Effector memory CD4-positive, alpha-beta T cell (primary cell): ENCODE data around the gene PTPRN2.
"Not testable (repeated sequence)": the region's sequence is repeated elsewhere in the genome, so short reads cannot be mapped to it uniquely, and the experiment has no call there.

Experiments
- DNase-seq, 3 donors: peaks; one replicate each; pipeline ENCODE4 v3.0.0-alpha.2; 2020
- H3K27ac ChIP-seq: 2 replicates; pipeline ENCODE4 v1.7.0; 2013; ENCODE audit warnings: mild to moderate bottlenecking, low read length, moderate library complexity; ENCODE audit not compliant: insufficient read depth, poor library complexity, severe bottlenecking
- H3K27me3 ChIP-seq: replicated peaks from 2 replicates; pipeline ENCODE4 v1.7.0; 2013; ENCODE audit warnings: mild to moderate bottlenecking, low read length; ENCODE audit not compliant: insufficient read depth, control insufficient read depth, poor library complexity, severe bottlenecking
- H3K36me3 ChIP-seq: 2 replicates; pipeline ENCODE4 v1.7.0; 2013; ENCODE audit warnings: mild to moderate bottlenecking, low read length, moderate library complexity; ENCODE audit not compliant: control insufficient read depth, insufficient read depth
- H3K4me1 ChIP-seq: 2 replicates; pipeline ENCODE4 v1.7.0; 2013; ENCODE audit warnings: low read length, mild to moderate bottlenecking; ENCODE audit not compliant: control insufficient read depth, insufficient read depth, poor library complexity, severe bottlenecking
- H3K4me3 ChIP-seq: 2 replicates; pipeline ENCODE4 v1.7.0; 2013; ENCODE audit warnings: low read length, low read depth, mild to moderate bottlenecking; ENCODE audit not compliant: insufficient read depth, poor library complexity, severe bottlenecking
- H3K9me3 ChIP-seq: 2 replicates; pipeline ENCODE4 v1.7.0; 2013; ENCODE audit warnings: mild to moderate bottlenecking, low read length, moderate library complexity; ENCODE audit not compliant: control insufficient read depth

Gene PTPRN2

DNA sequence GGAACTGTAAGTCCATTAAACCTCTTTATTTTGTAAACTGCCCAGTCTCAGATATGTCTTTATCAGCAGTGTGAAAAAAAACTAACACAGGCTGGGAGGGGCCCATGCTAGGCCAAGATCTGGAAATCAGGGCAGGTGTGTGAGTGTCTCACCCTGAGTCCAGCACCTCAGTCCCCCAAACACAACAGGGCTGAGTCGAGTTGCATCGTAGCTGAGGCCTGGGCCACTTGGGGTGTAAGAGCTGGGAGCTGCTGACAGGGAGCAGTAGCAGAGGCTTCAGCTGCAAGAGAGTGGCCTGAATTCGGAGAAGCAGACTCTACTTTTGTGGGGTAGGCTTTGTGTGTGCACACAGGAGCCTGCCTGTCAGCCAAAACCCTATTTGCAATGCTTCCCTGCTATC lies 553.1 kb downstream of the PTPRN2 start:
- Histone ChIP-seq H3K27me3 (no peaks in the 10 kb centered on the region), H3K4me1 (no peaks in the 10 kb centered on the region), H3K4me3 (no peak overlapping the region), H3K36me3 (no peaks in the 10 kb centered on the region), H3K9me3 (no peaks in the 10 kb centered on the region), H3K27ac (no peak overlapping the region)
- no peak for DNase-seq

DNA sequence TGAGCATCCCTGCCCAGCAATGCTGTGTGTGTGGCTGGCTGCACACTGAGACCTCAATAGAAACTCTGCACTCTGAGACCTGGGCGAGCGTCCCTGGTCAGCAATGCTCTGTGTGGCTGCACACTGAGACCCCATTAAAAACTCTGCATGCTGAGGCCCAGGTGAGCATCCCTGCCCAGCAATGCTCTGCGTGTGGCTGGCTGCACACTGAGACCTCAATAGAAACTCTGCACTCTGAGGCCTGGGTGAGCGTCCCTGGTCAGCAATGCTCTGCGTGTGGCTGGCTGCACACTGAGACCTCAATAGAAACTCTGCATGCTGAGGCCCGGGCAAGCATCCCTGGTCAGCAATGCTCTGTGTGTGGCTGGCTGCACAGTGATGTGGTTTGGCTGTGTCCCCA lies 553.7 kb downstream of the PTPRN2 start:
- H3K4me1 ChIP-seq, DNase-seq, H3K36me3 ChIP-seq, H3K27ac ChIP-seq, H3K27me3 ChIP-seq, H3K4me3 ChIP-seq, H3K9me3 ChIP-seq: not testable (repeated sequence)

DNA sequence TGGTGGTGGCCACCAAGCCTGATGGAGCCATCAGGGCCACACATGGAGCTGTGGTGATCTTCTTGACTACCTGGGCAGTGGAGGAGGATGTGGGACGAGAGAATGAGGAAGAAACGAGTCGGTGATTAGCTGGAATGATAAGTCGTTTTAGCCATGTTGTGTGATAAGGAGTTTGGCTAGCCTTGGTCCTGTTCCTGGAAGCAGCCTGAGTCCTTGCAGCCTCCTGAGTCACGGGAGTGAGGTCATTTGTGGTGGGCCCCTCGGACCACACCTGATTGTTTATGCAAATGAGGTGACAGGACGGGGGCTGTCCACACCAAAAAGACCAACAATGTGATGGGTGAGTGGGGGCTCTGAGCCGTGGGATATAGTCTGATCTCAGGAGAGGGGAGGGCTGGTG lies 554.4 kb downstream of the PTPRN2 start:
- no peak for DNase-seq
- no peaks in the 10 kb centered on the region for H3K36me3 ChIP-seq
- no peaks in the 10 kb centered on the region for H3K9me3 ChIP-seq
- H3K27me3 ChIP-seq, result no peaks in the 10 kb centered on the region
- no peak overlapping the region for H3K27ac ChIP-seq
- H3K4me3 ChIP-seq, result no peak overlapping the region
- no peaks in the 10 kb centered on the region for H3K4me1 ChIP-seq

DNA sequence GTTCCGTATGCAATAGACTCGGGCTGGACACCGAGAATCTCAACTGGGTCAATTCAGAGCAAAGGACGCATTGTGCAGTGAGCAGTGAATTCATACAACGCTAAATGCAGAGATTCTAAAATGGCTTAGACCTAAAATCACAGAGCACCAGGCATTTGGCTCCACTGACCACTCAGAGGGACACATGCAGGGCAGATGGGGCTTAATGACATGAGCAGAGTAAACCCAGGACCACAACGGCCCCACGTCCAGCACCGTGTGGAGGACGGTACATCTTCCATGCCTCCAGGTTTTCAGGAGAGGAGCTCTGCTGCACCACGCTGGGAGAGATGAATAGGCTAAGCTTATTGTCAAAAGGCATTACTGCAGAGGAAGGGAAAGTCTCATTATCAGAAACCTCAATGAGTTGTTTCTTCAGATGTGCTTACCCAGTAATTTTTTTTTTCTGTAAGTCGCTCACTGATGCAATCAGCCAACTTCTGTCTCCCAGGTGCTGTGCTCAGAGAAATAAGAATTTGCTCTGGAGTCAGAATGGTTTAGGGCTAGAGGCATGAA lies 555.0 kb downstream of the PTPRN2 start:
- DNase-seq, result no peak
- Histone ChIP-seq H3K27me3 (no peaks in the 10 kb centered on the region), H3K4me1 (no peaks in the 10 kb centered on the region), H3K36me3 (no peaks in the 10 kb centered on the region), H3K27ac (no peak overlapping the region), H3K4me3 (no peak overlapping the region), H3K9me3 (no peaks in the 10 kb centered on the region)

DNA sequence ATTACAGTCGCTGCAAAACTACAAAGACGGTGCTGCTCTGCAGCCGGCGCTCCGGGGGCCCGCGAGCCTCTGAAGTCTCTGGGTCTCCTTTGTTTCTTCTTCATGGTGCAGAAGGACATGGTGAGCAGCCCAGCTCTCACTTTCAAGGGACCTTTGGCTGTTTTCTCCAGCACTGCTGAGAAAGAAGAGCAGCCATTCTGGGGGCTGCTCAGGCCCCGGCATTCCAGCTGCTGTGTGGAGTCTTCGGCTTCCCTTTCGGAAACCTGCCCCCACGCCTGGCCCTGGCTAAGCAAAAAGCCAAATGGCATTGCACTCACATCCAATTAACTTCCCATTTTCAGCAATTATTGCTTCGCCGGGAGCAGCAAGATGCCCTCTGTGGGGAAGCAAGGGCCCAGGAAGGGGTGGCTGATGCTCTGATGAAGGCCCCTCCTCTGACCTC lies 555.7 kb downstream of the PTPRN2 start:
- Histone ChIP-seq H3K4me1 (no peaks in the 10 kb centered on the region), H3K4me3 (no peak overlapping the region), H3K27ac (no peak overlapping the region), H3K36me3 (no peaks in the 10 kb centered on the region), H3K9me3 (no peaks in the 10 kb centered on the region), H3K27me3 (no peaks in the 10 kb centered on the region)
- DNase-seq, result no peak

DNA sequence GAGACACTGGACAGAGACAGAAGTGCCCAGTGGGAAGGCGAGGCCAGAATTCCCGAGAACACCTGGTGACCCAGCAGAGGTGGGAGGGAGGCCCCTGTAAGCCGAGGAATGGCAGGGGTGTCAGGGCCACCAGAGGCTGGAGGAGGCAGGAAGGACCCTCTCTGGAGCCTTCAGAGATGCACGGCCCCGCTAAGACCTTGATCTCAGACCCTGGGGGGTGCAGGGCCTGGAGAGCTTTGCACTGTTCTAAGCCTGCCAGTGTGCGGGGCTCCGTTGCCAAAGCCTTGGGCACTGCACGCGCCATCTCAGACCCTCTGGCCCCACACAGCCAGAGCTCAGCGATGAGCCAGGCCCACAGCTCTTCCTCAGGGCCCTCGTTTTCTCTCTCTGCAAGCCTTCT lies 557.1 kb downstream of the PTPRN2 start:
- Histone ChIP-seq H3K9me3 (no peaks in the 10 kb centered on the region), H3K4me1 (no peaks in the 10 kb centered on the region), H3K4me3 (no peak overlapping the region), H3K27me3 (no peaks in the 10 kb centered on the region), H3K27ac (no peak overlapping the region), H3K36me3 (no peaks in the 10 kb centered on the region)
- no peak for DNase-seq

DNA sequence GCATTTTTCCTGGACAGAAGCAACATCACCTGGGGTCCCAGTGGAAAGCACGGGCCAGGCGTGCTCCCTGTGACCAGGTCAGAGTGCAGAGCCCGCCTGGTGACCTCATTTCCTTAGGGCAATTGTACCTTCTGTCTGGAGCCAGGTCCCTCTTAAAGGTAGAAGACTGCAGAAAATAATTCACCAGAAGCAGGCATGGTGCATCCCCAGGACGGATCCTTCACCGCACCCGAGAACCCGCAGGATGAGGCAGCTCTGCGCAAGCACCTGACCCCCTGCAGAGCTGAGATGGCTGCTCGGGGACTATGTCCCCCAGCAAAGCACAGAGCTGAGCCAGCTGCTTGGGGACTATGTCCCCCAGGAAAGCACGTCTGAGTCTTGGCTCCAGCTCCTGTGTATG lies 557.6 kb downstream of the PTPRN2 start:
- Histone ChIP-seq H3K4me3 (no peak overlapping the region), H3K9me3 (no peaks in the 10 kb centered on the region), H3K27me3 (no peaks in the 10 kb centered on the region), H3K4me1 (no peaks in the 10 kb centered on the region), H3K36me3 (no peaks in the 10 kb centered on the region), H3K27ac (no peak overlapping the region)
- DNase-seq, result no peak

DNA sequence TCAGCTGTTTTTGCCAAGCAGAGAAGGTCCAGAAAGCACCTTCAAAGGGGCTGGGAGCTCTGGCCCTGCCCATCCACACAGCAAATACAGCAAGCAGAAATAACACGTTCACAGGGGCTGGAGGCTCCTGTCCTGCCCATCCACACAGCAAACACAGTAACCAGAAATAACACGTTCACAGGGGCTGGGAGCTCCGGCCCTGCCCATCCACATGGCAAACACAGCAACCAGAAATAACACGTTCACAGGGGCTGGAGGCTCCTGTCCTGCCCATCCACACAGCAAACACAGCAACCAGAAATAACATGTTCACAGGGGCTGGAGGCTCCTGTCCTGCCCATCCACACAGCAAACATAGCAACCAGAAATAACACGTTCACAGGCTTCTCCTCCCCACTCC lies 558.1 kb downstream of the PTPRN2 start:
- no peak overlapping the region for H3K4me3 ChIP-seq
- no peak for DNase-seq
- H3K4me1 ChIP-seq, result no peaks in the 10 kb centered on the region
- H3K27ac ChIP-seq, result no peak overlapping the region
- no peaks in the 10 kb centered on the region for H3K36me3 ChIP-seq
- no peaks in the 10 kb centered on the region for H3K27me3 ChIP-seq
- no peaks in the 10 kb centered on the region for H3K9me3 ChIP-seq

DNA sequence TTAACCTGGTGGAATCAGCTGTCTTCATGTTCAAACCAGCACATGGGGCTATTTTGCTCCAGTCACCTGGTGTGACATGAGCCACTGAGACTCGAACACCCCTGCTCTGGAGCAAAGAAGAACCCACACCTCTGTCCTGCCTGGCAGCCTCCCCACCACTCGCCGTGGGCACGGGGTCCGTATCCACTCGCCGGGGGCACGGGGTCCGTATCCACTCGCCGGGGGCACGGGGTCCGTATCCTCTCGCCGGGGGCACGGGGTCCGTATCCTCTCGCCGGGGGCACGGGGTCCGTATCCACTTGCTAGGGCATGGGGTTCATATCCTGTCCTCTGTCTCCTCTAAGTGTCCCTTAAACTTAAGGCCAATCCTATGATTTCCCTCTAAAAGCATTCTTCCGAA lies 558.7 kb downstream of the PTPRN2 start:
- no peak overlapping the region for H3K4me3 ChIP-seq
- H3K4me1 ChIP-seq, result no peaks in the 10 kb centered on the region
- no peaks in the 10 kb centered on the region for H3K9me3 ChIP-seq
- H3K27me3 ChIP-seq, result no peaks in the 10 kb centered on the region
- H3K27ac ChIP-seq, result no peak overlapping the region
- H3K36me3 ChIP-seq, result no peaks in the 10 kb centered on the region
- DNase-seq, result no peak

DNA sequence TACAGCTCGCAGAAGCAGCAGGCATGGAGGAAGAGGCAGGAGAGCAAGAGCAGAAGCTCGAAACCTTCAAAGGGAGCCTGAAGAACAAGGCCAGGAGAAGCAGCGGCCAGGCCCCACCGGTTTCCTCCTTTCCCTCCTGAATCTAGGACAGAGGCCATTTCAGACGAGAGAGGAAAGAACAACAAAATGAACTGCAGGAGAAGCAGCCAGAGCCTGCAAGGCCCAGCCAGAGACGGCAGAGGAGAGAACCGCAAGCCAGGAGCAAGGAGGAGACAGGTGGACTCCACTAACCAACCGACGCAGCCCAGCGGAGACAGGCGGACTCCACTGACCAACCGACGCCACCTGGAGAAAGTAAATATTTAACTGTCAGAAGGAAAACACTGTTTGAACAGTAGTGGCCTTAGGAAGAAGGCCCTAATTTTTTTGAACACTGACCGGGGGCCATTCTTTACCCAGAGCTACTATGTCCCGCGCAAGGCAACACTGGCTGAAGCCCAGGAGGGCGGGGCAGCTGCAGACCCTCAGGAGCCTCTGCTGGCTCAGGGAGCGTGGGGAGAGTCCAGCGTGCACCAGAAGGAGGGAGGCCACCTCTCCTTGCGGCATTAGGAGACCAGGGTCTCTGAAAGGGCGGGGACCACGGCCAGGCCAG lies 559.2 kb downstream of the PTPRN2 start:
- Histone ChIP-seq H3K4me3 (no peak overlapping the region), H3K4me1 (no peaks in the 10 kb centered on the region), H3K27ac (no peak overlapping the region), H3K9me3 (no peaks in the 10 kb centered on the region), H3K36me3 (no peaks in the 10 kb centered on the region), H3K27me3 (no peaks in the 10 kb centered on the region)
- DNase-seq, result no peak
